Panc1 (cell line): ENCODE results near the gene NME8.

Experiments
- POLR2AphosphoS5 ChIP-seq: IDR thresholded peaks from 2 replicates; pipeline ENCODE4 v1.6.1; 2012; ENCODE audit warnings: mild to moderate bottlenecking, low read depth, low read length, moderate library complexity
- REST ChIP-seq, 2 experiments: IDR thresholded peaks; 2 replicates each; pipeline ENCODE4 v1.6.1; 2011 to 2012; ENCODE audit warnings: low read depth in 2 of 2, control low read depth in 1 of 2, low read length in 1 of 2, mild to moderate bottlenecking in 1 of 2, moderate library complexity in 1 of 2; ENCODE audit not compliant: insufficient read depth in 1 of 2
- SIN3A ChIP-seq: IDR thresholded peaks from 2 replicates; pipeline ENCODE4 v1.6.1; 2012; ENCODE audit warnings: low read depth, mild to moderate bottlenecking, low read length, moderate library complexity, borderline replicate concordance; ENCODE audit not compliant: insufficient read depth
- TCF7L2 ChIP-seq: IDR thresholded peaks from 2 replicates; pipeline ENCODE4 v1.6.1; 2011; ENCODE audit warnings: mild to moderate bottlenecking, low read depth, low read length, inconsistent platforms
- TF ChIP-seq, protein P1 (sequence below): fragments of 450-650 bp; IDR thresholded peaks from 2 replicates; pipeline ENCODE4 v1.5.1; 2017; ENCODE audit warnings: mild to moderate bottlenecking

GRCh38 chr7:37916017-37916672, 67.7 kb downstream of the NME8 start:
- TF ChIP-seq, protein P1, sequence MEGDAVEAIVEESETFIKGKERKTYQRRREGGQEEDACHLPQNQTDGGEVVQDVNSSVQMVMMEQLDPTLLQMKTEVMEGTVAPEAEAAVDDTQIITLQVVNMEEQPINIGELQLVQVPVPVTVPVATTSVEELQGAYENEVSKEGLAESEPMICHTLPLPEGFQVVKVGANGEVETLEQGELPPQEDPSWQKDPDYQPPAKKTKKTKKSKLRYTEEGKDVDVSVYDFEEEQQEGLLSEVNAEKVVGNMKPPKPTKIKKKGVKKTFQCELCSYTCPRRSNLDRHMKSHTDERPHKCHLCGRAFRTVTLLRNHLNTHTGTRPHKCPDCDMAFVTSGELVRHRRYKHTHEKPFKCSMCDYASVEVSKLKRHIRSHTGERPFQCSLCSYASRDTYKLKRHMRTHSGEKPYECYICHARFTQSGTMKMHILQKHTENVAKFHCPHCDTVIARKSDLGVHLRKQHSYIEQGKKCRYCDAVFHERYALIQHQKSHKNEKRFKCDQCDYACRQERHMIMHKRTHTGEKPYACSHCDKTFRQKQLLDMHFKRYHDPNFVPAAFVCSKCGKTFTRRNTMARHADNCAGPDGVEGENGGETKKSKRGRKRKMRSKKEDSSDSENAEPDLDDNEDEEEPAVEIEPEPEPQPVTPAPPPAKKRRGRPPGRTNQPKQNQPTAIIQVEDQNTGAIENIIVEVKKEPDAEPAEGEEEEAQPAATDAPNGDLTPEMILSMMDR: no peak
- TF ChIP-seq POLR2AphosphoS5 (no peak), REST (IDR thresholded peaks at IDR 0.05; ENCODE audit: insufficient read depth in 1 of 2, low read depth in 2 of 2, low read length in 1 of 2) (no peak), TCF7L2 (no peak), SIN3A (no peak)
